ES-I3 (cell line): ENCODE results near the gene PLBD2.

Experiments used
- H3K36me3 ChIP-seq: 2 replicates; pipeline ENCODE4 v1.6.1; 2013; ENCODE audit warnings: mild to moderate bottlenecking, low read length, control low read depth, moderate library complexity; ENCODE audit not compliant: insufficient read depth
- H3K4me1 ChIP-seq: 2 replicates; pipeline ENCODE4 v1.6.1; 2013; ENCODE audit warnings: mild to moderate bottlenecking, control low read depth, low read length; ENCODE audit not compliant: insufficient read depth
- H3K9ac ChIP-seq: 2 replicates; pipeline ENCODE4 v1.6.1; 2013; ENCODE audit warnings: low read depth, mild to moderate bottlenecking, low read length, moderate library complexity
- H3K9me3 ChIP-seq: 2 replicates; pipeline ENCODE4 v1.6.1; 2013; ENCODE audit warnings: mild to moderate bottlenecking, low read length, moderate library complexity; ENCODE audit not compliant: control insufficient read depth, insufficient read depth

Gene PLBD2

DNA sequence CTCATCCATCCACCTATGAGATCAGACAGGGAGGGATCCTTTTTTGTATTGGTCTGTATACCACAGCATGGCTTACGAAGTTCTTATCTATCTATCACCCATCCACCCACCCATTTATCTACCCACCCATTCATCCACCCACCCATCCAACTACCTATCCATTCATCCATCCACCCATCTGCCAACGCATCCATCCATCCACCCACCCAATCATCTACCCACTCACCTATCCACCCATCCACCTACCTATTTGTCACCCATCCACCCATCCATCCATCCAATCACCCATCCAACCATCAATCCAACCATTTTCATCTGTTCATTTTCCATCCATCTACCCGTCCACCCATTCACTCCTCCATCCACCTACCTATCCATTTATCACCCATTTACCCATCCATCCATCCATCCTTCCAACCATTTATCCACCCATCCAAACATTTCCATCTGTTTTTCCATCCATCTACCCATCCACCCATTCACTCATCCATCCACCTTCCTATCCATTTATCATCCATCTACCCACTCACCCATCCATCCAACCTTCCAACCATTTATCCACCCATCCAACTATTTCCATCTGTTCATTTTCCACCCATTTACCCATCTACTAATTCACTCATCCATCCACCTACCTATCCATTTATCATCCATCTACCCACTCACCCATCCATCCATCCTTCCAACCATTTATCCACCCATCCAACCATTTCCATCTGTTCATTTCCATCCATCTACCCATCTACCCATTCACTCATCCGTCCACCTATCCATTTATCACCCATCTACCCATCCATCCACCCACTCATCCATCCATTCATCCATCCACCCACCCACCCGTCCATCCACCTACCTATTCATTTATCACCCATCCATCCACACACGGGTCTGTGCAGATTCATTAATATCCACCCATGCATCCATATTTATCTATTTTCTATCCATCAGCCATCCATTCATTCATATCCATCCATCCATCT, 32.0 kb downstream of the PLBD2 start:
- no peak overlapping the region for H3K9ac ChIP-seq
- H3K4me1 ChIP-seq: no peaks in the 10 kb centered on the region
- H3K9me3 ChIP-seq: no peaks in the 10 kb centered on the region
- no peaks in the 10 kb centered on the region for H3K36me3 ChIP-seq

DNA sequence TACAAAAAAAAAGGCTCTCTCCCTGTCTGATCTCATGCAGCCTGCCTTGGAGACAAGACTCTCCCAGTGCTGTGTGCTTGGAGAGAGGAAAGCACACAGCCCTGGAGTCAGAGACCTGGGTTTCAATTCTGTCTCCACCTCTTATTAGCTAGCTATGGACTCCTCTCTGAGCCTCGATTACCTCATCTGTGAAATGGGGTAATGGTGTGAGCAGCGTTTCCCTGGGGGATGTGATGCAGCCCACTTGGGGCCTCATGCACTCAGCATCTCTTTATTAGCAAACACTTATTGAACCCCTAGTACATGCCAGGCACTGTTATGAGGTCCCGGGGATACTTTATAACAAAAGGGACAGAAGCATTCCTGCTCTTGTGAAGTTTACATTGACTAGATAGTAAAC, 32.8 kb downstream of the PLBD2 start:
- Histone ChIP-seq H3K4me1 (no peaks in the 10 kb centered on the region), H3K9me3 (no peaks in the 10 kb centered on the region), H3K36me3 (no peaks in the 10 kb centered on the region), H3K9ac (no peak overlapping the region)

DNA sequence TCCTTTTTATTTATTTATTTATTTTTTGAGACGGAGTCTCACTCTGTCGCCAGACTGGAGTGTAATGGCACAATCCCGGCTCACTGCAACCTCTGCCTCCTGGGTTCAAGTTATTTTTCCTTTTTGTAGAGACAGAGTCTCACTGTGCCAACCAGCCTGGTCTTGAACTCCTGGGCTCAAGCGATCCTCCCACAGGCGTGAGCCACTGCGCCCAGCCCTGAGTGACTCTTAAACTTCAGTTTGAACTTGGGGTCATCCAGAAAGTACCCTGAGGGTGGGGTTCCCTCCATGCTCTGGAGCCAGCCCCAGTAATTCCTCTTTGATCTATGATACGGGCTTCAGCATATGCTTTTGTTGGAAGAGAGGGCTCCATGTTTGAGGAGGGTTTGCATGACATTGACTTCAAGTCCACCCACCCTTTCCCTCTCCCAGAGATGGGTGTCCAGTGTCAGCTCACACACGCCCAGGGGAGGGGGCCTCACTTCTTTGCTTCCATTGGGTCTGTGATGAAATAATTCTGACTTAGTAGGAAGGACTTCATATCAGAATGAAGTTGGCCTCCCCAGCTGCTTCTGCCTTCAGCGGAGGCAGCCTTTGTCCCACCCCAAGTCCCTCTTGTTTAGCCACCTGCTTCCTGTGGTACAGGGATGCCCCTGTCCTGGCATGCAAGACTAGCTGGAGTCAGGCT, 33.4 kb downstream of the PLBD2 start:
- Histone ChIP-seq H3K4me1 (no peaks in the 10 kb centered on the region), H3K36me3 (no peaks in the 10 kb centered on the region), H3K9ac (no peak overlapping the region), H3K9me3 (no peaks in the 10 kb centered on the region)

DNA sequence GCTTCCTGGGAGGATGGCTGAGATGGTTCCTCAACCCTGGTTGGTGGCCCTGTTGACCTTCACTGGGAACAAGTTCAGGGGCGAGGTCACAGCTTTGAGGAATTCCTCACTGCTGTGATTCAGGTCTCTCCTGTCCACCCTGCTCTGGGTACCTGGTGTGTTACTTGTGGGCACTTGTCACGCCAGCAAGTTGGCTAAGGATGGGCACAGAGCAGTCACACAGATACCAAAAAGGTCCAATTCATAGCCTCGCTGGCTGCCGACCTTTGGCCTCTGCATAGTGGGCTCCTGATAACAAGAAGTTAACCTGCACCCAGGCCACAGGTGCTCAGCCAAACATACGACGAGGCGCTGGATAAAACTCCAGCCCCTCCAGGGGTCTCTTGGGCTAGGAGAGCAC, 34.1 kb downstream of the PLBD2 start:
- no peaks in the 10 kb centered on the region for H3K9me3 ChIP-seq
- H3K4me1 ChIP-seq: no peaks in the 10 kb centered on the region; the same call in 1 of the 2 replicates
- no peaks in the 10 kb centered on the region for H3K36me3 ChIP-seq
- no peak overlapping the region for H3K9ac ChIP-seq

DNA sequence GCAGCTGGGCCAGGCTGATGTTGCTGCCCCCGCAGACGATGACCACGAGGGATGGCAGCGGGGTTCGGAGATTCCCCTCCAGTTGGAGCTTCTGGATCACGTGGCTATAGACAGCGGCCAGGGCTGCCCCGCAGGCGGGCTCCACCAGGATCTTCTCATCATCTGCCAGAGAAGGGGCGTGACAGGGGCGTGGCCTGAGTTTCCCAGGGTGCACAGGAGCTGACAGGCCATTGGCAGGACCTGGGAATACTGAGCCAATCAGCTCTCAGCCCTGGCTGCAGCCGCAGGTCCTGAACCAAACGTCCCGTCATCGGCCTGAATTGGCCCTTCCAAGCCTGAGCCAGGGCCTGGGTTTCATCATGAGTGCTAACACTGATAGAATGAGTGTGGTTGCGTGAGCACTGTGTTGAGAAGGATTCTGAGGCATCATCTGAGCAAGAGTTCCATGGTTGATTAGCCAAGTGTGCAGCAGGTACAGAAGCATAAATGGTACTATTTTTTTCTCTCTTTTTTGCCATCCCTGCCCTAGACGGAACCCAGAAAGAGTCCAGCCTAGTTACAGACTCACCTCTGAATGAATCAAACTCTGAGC, 34.7 kb downstream of the PLBD2 start:
- no peaks in the 10 kb centered on the region for H3K9me3 ChIP-seq
- H3K36me3 ChIP-seq: no peaks in the 10 kb centered on the region
- H3K4me1 ChIP-seq: no peaks in the 10 kb centered on the region; the same call in 1 of the 2 replicates
- no peak overlapping the region for H3K9ac ChIP-seq

DNA sequence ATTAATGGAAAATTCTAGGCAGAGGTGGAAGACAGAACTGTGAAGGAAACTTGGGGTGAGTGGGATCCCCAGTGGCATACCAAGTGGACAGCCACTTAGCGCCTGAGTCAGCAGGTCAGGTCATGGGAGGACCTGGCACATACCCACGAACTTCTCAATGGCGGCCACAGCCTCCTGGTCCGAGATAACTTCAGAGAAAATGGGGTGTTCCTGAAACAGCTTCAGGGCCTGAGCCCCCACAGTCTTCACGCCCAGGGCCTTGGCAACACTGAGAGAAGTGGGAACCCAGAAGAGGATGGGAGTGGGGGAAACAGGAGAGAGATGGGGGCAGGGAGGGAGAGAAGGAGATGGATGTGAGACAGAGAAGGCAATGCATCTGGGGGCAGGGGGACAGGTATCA, 35.4 kb downstream of the PLBD2 start:
- Histone ChIP-seq H3K9ac (no peak overlapping the region), H3K9me3 (no peaks in the 10 kb centered on the region), H3K36me3 (no peaks in the 10 kb centered on the region), H3K4me1 (no peaks in the 10 kb centered on the region; the same call in 1 of the 2 replicates)

DNA sequence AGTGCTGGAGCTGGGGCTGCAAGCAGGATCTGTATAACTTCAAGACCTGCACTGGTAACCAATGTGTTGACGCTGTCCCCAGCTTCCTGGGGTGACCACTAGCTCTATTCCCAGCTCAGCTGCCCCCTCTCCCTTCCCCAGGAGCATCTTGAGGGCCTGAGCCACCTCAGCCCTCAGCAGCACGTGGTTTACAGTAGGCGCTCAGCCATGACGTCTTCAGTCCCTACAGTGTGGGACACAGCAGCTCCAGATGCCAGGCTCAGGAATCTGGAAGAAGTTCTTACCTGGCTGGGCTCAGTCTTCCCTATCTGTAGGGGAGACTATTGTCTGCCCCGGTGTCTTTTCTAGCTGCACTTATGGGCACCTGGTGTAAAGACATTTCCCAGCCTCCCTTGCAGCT, 36.7 kb downstream of the PLBD2 start:
- Histone ChIP-seq H3K9ac (no peak overlapping the region), H3K36me3 (no peaks in the 10 kb centered on the region), H3K9me3 (no peaks in the 10 kb centered on the region), H3K4me1 (no peaks in the 10 kb centered on the region; the same call in 1 of the 2 replicates)

DNA sequence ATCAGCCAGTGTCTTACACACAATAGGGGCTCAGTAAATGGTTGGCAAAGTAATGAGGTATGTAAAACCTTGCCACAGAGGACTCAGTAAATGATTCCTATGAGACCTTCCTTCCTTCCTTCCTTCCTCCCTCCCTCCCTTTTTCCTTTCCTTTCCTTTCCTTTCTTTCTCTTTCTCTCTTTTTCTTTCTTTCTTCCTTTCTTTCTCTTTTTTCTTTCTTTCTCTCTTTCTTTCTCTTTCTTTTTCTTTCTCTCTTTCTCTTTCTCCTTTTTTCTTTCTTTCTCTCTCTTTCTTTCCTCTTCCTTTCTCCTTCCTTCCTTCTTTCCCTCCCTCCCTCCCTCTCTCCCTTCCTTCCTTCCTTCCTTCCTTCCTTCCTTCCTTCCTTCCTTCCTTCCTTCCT, 37.8 kb downstream of the PLBD2 start:
- Histone ChIP-seq H3K9ac (no peak overlapping the region), H3K9me3 (no peaks in the 10 kb centered on the region), H3K36me3 (no peaks in the 10 kb centered on the region), H3K4me1 (no peaks in the 10 kb centered on the region; the same call in 1 of the 2 replicates)

DNA sequence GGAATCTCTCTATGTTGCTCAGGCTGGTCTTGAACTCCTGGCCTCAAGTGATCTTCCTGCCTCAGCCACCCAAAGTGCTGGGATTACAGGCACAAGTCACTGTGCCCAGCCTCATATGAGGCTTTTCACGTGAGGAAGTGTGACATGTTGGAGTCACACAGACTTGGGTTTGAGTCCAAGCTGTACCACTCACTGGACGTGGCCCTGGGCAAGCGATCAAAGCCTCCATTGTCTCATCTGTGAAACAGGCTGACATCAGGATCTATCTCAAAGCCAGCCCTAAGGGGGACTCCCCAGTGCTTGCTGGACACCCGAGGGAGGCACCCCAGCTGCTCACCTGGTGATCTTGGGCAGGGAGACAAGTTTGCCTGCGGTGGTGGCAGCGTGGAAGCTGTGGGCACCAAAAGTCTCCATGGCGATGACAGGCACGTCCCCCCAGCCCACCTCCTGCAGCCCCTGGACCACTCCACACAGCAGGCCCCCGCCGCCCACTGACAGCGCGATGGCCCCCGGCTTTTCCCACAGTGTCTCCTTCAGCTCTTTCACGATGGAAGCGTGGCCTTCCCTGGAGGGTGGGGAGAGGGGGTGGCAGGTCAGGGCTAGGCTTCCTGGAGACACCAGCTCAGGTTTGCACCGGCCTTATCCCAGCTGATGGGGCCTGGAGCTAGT, 38.6 kb downstream of the PLBD2 start:
- Histone ChIP-seq H3K9ac (no peak overlapping the region), H3K4me1 (no peaks in the 10 kb centered on the region; the same call in 1 of the 2 replicates), H3K9me3 (no peaks in the 10 kb centered on the region), H3K36me3 (no peaks in the 10 kb centered on the region)

DNA sequence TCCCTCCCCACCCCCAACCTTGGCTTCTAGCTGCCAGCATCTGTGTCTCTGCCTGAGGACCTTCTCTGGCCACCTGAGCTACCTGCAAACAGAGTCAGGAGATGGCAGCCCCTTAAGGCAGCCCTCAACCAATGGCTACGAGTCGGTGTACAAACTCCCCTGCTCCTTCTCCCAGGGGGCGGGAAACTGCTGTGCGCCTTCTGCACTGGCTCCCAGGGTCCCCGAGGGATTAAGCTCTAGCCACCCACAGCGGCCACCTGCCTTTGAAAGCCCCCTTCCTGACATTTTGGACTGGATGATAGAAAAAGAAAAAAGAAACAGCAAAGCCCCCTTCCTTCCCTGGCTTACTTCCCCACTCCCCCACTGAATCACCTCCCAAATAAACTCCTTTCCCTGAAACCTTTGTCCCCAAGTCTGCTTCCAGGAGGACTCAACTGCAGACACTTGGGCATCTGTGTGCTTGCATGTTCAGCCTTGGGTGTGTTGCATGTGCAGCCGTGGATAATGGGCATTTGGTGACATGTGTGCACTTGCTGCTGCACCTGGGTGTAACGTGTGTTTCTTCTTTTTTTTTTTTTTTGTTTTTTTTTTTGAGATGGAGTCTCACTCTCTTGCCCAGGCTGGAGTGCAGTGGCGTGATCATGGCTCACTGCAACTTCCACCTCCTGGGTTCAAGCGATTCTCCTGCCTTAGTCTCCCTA, 39.3 kb downstream of the PLBD2 start:
- H3K4me1 ChIP-seq: no peaks in the 10 kb centered on the region; the same call in 1 of the 2 replicates
- no peak overlapping the region for H3K9ac ChIP-seq
- H3K9me3 ChIP-seq: no peaks in the 10 kb centered on the region
- no peaks in the 10 kb centered on the region for H3K36me3 ChIP-seq

DNA sequence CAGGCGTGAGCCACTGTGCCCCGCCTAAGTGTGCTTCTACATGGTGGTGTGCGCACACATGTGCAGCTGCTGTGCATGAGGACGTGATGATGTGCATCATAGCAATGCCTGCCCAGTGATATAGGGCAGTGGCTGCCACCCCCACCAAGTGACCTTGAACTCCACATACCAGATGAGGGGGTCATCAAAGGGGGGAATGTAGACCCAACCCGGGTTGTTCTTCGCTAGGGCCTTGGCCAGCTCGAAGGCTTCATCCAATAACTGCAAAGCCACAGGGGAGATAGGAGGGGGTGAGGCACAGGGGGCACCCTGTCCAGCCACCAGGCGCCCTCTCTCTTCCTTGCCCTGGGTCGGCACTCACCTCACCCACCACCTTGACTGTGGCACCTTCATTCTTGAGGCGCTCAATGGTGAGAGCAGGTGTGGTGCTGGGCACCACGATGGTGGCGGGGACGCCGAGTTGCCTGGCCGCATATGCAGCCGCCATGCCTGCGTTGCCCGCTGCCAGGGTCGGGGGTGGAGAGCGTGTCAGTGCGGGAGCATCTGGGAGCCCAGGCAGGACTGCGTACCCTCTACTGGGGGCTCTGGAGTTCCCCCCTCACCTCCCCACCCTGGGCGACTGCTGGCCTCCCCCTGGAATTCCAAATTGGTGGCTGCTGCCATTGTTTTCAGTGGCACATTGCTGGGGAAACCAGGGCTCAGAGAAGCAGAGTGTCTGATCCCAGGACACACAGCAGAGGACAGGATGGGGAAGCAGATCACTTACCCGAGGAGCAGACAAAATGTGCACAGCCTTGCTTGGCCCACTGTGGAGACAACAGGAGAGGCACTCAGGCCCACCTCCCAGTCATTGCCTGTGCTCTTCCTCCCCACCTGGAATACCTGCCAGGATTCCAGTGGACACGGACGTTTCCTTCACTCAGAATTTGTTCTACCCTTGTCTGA, 40.2 kb downstream of the PLBD2 start:
- Histone ChIP-seq H3K4me1 (no peaks in the 10 kb centered on the region; the same call in 1 of the 2 replicates), H3K9ac (no peak overlapping the region), H3K36me3 (no peaks in the 10 kb centered on the region), H3K9me3 (no peaks in the 10 kb centered on the region)

DNA sequence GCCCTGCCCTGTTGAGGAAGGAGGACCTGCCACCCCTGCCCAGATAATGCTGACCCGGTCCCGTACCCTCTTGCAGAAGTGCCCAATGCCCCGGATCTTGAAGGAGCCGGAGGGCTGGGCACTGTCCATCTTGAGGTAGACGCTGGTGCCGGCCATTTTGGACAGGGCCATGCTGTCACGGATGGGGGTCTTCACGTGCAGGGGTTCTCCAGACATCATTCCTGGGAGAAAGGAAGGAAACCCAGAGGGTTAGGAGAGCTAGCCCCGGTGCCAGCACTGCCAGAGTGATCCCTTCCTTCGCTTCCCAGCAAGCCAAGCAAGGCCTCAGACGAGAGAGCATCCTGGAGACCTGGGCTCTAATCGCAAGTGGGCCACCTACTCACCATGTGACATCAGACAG, 41.1 kb downstream of the PLBD2 start:
- no peaks in the 10 kb centered on the region for H3K9me3 ChIP-seq
- H3K9ac ChIP-seq: no peak overlapping the region

DNA sequence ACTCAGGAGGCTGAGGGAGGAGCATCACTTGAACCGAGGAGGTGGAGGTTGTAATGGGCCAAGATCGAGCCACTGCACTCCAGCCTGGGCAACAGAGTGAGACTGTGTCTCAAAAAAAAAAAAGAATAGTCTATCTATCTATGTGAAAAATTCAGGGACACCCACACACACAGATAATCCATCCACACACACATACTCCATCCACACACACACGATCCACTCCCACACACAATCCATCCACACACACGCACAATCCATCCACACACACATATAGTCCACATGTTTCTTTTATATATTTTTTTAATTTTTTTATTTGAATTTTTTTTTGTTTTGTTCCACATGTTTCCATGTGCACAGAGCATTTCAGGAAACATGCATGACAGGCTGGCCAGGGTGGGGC, 42.0 kb downstream of the PLBD2 start:
- Histone ChIP-seq H3K9ac (no peak overlapping the region), H3K36me3 (no peaks in the 10 kb centered on the region), H3K4me1 (peaks cover 4% of the 10 kb centered on the region), H3K9me3 (no peaks in the 10 kb centered on the region)

More for the DNA sequence above, 41.1 kb downstream of the PLBD2 start:
- Histone ChIP-seq H3K36me3 (no peaks in the 10 kb centered on the region), H3K4me1 (no peaks in the 10 kb centered on the region; the same call in 1 of the 2 replicates)
